ENCODE results near the gene CHTF18. TPM values are rescaled to one million over a fixed set of nuclear protein-coding genes. Genes with fewer than 3 reads are reported as not detected.

Gene CHTF18
- total RNA-seq, 2 experiments from 2014 or later = 125 to 146 TPM

DNA sequence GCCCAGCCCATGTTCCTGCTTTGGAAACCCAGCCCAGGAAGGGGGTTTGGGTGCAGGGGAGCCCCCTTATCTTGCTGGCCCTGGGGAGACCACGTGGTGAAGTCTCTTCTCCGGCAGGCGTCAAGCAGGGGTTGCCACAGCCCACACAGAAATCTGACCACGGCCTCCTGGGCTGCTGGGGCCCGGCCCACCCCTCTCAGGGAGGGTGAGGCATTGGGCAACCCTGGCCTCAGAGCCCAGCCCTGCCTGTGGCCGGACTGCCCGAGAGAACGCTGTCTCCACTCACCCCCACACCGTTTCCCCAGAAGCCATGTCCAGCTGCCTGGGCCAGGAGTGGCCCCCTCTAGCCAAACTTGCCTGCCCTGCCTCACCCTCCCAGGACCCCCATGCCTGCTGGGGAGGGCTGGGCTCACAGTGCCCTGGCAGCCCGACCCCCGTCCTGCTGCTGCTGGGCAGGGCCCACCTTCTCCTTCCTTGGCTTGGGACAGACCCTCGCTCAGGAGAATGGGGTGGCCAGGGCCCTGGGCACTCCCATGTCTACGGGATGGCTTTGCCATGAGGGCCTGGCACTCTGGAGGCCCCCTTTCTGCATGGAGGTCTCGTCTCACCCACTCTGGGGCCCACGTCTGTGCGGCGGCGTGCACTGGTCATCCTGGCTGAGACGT, 6.9 kb upstream of the CHTF18 start:
- POLR2A ChIA-PET = no interaction called here
- Histone ChIP-seq H3K27ac (ENCODE audit: low read depth, low read length, poor library complexity, severe bottlenecking) (no peak overlapping the region), H2AFZ (ENCODE audit: low read length) (no peak overlapping the region), H3K9me3 (ENCODE audit: low read length) (no peaks in the 10 kb centered on the region), H3K79me2 (ENCODE audit: insufficient read depth, low read depth, low read length) (peaks cover 3% of the 10 kb centered on the region; the same call in 1 of the 2 replicates), H4K20me1 (ENCODE audit: insufficient read depth, low read length) (no peaks in the 10 kb centered on the region), H3K4me2 (ENCODE audit: low read length) (no peak overlapping the region), H3K4me3 (ENCODE audit: low read depth, low read length, poor library complexity, severe bottlenecking) (no peak overlapping the region), H3K9me2 (ENCODE audit: insufficient read depth, low read length) (no peaks in the 10 kb centered on the region), H3K36me3 (ENCODE audit: insufficient read depth, low read length) (peaks cover 20% of the 10 kb centered on the region), H3K4me1 (ENCODE audit: insufficient read depth, low read length, poor library complexity, severe bottlenecking) (no peaks in the 10 kb centered on the region)
- no TSS peak for BruUV-seq (replicated peaks)
- CTCF ChIA-PET (ENCODE audit: unreplicated experiment) = no interaction called here
- no peak for DNase-seq (ENCODE audit: low spot score)
- TF ChIP-seq, protein P1, sequence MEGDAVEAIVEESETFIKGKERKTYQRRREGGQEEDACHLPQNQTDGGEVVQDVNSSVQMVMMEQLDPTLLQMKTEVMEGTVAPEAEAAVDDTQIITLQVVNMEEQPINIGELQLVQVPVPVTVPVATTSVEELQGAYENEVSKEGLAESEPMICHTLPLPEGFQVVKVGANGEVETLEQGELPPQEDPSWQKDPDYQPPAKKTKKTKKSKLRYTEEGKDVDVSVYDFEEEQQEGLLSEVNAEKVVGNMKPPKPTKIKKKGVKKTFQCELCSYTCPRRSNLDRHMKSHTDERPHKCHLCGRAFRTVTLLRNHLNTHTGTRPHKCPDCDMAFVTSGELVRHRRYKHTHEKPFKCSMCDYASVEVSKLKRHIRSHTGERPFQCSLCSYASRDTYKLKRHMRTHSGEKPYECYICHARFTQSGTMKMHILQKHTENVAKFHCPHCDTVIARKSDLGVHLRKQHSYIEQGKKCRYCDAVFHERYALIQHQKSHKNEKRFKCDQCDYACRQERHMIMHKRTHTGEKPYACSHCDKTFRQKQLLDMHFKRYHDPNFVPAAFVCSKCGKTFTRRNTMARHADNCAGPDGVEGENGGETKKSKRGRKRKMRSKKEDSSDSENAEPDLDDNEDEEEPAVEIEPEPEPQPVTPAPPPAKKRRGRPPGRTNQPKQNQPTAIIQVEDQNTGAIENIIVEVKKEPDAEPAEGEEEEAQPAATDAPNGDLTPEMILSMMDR (conservative IDR thresholded peaks at IDR 0.05; ENCODE audit: low read length) = no peak
- TF ChIP-seq EZH2phosphoT487 (IDR thresholded peaks at IDR 0.05; ENCODE audit: borderline replicate concordance, low read depth, low read length) = no peak
- intact Hi-C loops (cut with micrococcal nuclease; ENCODE audit: unreplicated experiment) = no loop called here

DNA sequence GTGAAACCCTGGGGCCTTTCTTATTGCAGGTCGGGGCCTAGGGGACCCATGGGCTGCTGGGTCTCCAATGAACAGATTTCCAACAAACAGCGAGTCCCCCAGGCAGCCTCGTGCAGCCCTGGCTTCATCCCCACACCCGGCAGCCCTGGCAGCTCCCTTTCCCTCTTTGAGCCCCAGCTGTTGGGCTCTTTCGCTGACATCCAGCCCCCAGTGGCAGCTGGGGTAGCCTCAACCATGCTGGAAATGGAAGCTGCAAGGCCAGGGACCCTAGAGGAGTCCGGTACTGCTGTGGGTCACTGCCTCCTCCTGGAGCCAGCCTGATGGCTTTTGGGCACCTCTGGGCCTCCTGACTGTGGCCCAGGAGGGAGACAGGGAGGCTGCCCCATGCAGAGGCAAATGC, 6.2 kb upstream of the CHTF18 start:
- no peak overlapping the region for H3K4me3 ChIP-seq (ENCODE audit: low read depth, low read length, poor library complexity, severe bottlenecking)
- H3K9me2 ChIP-seq (ENCODE audit: insufficient read depth, low read length) = no peaks in the 10 kb centered on the region
- intact Hi-C loops (cut with micrococcal nuclease; ENCODE audit: unreplicated experiment) = no loop called here
- H4K20me1 ChIP-seq (ENCODE audit: insufficient read depth, low read length) = no peaks in the 10 kb centered on the region
- BruUV-seq (replicated peaks) = no TSS peak
- TF ChIP-seq, protein P1 (conservative IDR thresholded peaks at IDR 0.05; ENCODE audit: low read length) = no peak
- TF ChIP-seq EZH2phosphoT487 (IDR thresholded peaks at IDR 0.05; ENCODE audit: borderline replicate concordance, low read depth, low read length) = no peak
- H3K4me2 ChIP-seq (ENCODE audit: low read length) = no peak overlapping the region
- ChIA-PET CTCF (ENCODE audit: unreplicated experiment) (no interaction called here), POLR2A (no interaction called here)
- peaks cover 11% of the 10 kb centered on the region; the same call in 1 of the 2 replicates for H3K79me2 ChIP-seq (ENCODE audit: insufficient read depth, low read depth, low read length)
- no peak overlapping the region for H3K27ac ChIP-seq (ENCODE audit: low read depth, low read length, poor library complexity, severe bottlenecking)
- DNase-seq (ENCODE audit: low spot score) = no peak
- peaks cover 7% of the 10 kb centered on the region for H3K4me1 ChIP-seq (ENCODE audit: insufficient read depth, low read length, poor library complexity, severe bottlenecking)
- H3K36me3 ChIP-seq (ENCODE audit: insufficient read depth, low read length) = peaks cover 26% of the 10 kb centered on the region
- no peaks in the 10 kb centered on the region for H3K9me3 ChIP-seq (ENCODE audit: low read length)
- no peak overlapping the region for H2AFZ ChIP-seq (ENCODE audit: low read length)

DNA sequence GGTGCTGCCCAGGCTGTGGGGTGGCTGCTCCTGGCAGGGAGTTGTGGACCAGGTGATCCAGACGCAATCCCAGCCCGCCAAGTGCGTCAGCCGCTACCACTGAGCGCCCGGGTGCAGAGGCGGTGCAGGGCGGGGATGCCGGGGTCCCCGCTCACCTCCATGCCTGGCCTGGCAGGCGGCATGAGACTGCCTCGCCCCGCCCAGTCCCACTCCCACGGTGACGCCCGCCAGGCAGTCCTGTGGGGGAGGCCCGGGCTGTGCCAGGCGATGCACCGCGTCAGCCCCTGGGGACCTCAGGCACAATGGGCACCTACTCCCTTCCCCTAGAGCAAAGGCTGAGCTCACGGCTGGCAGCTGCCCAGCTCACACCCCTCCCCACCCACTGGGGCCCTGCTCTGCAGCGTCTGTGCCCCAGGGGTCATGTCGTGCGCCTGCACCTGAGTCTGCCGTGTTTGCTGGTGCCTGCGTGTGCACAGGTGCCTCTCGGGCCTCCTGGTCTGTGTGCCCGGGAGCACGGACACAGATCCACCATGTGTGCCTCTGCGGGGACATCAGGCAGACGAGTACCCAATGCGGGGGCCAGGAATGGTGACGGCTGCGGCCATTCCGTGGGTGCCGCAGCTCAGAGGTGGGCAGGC, 5.5 kb upstream of the CHTF18 start:
- no peaks in the 10 kb centered on the region for H3K9me2 ChIP-seq (ENCODE audit: insufficient read depth, low read length)
- no peak overlapping the region for H3K4me2 ChIP-seq (ENCODE audit: low read length)
- ChIA-PET POLR2A (no interaction called here), CTCF (ENCODE audit: unreplicated experiment) (no interaction called here)
- no peak for DNase-seq (ENCODE audit: low spot score)
- peaks cover 28% of the 10 kb centered on the region for H3K36me3 ChIP-seq (ENCODE audit: insufficient read depth, low read length)
- BruUV-seq (replicated peaks) = no TSS peak
- intact Hi-C loops (cut with micrococcal nuclease; ENCODE audit: unreplicated experiment) = no loop called here
- TF ChIP-seq EZH2phosphoT487 (IDR thresholded peaks at IDR 0.05; ENCODE audit: borderline replicate concordance, low read depth, low read length) = no peak
- TF ChIP-seq, protein P1 (conservative IDR thresholded peaks at IDR 0.05; ENCODE audit: low read length) = no peak
- H4K20me1 ChIP-seq (ENCODE audit: insufficient read depth, low read length) = 0 out of 2 replicates have a peak, but pooled peaks cover 3% of the 10 kb centered on the region
- no peaks in the 10 kb centered on the region for H3K9me3 ChIP-seq (ENCODE audit: low read length)
- H3K4me3 ChIP-seq (ENCODE audit: low read depth, low read length, poor library complexity, severe bottlenecking) = no peak overlapping the region
- peaks cover 9% of the 10 kb centered on the region for H3K4me1 ChIP-seq (ENCODE audit: insufficient read depth, low read length, poor library complexity, severe bottlenecking)
- H3K79me2 ChIP-seq (ENCODE audit: insufficient read depth, low read depth, low read length) = peaks cover 17% of the 10 kb centered on the region; the same call in 1 of the 2 replicates
- no peak overlapping the region for H2AFZ ChIP-seq (ENCODE audit: low read length)
- no peak overlapping the region for H3K27ac ChIP-seq (ENCODE audit: low read depth, low read length, poor library complexity, severe bottlenecking)

Measured in OCI-LY7 (cell line).